ENCODE results near the gene RAD51B.

Gene RAD51B

GRCh38 chr14:68576496-68577244 is 757.1 kb downstream of the RAD51B start:
- Histone ChIP-seq H3K36me3 (no peaks in the 10 kb centered on the region; a peak in 1 of 22 replicates), H3K27ac (peak overlapping the region in 5 of 11 experiments; percentile 34 to 90 (median 65); a peak in 8 of 22 replicates), H3K27me3 (no peaks in the 10 kb centered on the region), H3K4me3 (no peak overlapping the region), H3K4me1 (peaks cover 14 to 92% (median 26%) of the 10 kb centered on the region in 10 experiments; a peak in 18 of 20 replicates), H4K20me1 (no peaks in the 10 kb centered on the region), H3K4me2 (peak overlapping the region in 7 of 11 experiments; percentile 29 to 81 (median 58); a peak in 11 of 22 replicates), H3K9me3 (replicated peaks in 1 of 11) (peaks cover 0 to 27% (median 15%) of the 10 kb centered on the region in 11 experiments; a peak in 19 of 22 replicates), H3K9ac (0 out of 22 replicates have a peak overlapping the region, but pooled peaks of 1 of the 11 experiments have one; percentile 17)
- no peak for TF ChIP-seq Cebpa-rat (IDR thresholded peaks at IDR 0.05)

- peaks cover 0 to 28% (median 15%) of the 10 kb centered on the region in 11 experiments; a peak in 19 of 22 replicates for H3K9me3 ChIP-seq (replicated peaks in 1 of 11)
- peaks cover 14 to 83% (median 26%) of the 10 kb centered on the region in 10 experiments; a peak in 18 of 20 replicates for H3K4me1 ChIP-seq
- no peaks in the 10 kb centered on the region for H4K20me1 ChIP-seq
- peak in 5 of 11 experiments; percentile 9 to 81 (median 69); a peak in 6 of 22 replicates for TF ChIP-seq Cebpa-rat (IDR thresholded peaks at IDR 0.05)
- no peaks in the 10 kb centered on the region for H3K27me3 ChIP-seq
- peak overlapping the region in 2 of 11 experiments; percentile 47 to 55; a peak in 3 of 22 replicates for H3K9ac ChIP-seq
- H3K4me2 ChIP-seq = peak overlapping the region in 4 of 11 experiments; percentile 22 to 81 (median 68); a peak in 7 of 22 replicates
- peak overlapping the region in 5 of 11 experiments; percentile 36 to 90 (median 65); a peak in 9 of 22 replicates for H3K27ac ChIP-seq
- no peak overlapping the region for H3K4me3 ChIP-seq
- no peaks in the 10 kb centered on the region; a peak in 1 of 22 replicates for H3K36me3 ChIP-seq
Observed at GRCh38 chr14:68577802-68578541, 758.4 kb downstream of the RAD51B start.

- no peaks in the 10 kb centered on the region; a peak in 1 of 22 replicates for H3K36me3 ChIP-seq
- peaks cover 0 to 28% (median 15%) of the 10 kb centered on the region in 11 experiments; a peak in 19 of 22 replicates for H3K9me3 ChIP-seq (replicated peaks in 1 of 11)
- H3K27ac ChIP-seq = peak overlapping the region in 5 of 11 experiments; percentile 36 to 90 (median 65); a peak in 7 of 22 replicates
- TF ChIP-seq Cebpa-rat (IDR thresholded peaks at IDR 0.05) = no peak
- H3K4me3 ChIP-seq = no peak overlapping the region
- H3K27me3 ChIP-seq = no peaks in the 10 kb centered on the region
- no peaks in the 10 kb centered on the region for H4K20me1 ChIP-seq
- H3K4me1 ChIP-seq = peaks cover 14 to 77% (median 26%) of the 10 kb centered on the region in 10 experiments; a peak in 18 of 20 replicates
- H3K4me2 ChIP-seq = peak overlapping the region in 3 of 11 experiments; percentile 62 to 81 (median 73); a peak in 6 of 22 replicates
- no peak overlapping the region; a peak in 1 of 22 replicates for H3K9ac ChIP-seq
Observed at GRCh38 chr14:68578597-68578996, 759.0 kb downstream of the RAD51B start.

- no peak for TF ChIP-seq Cebpa-rat (IDR thresholded peaks at IDR 0.05)
Observed at GRCh38 chr14:68580096-68580645, 760.6 kb downstream of the RAD51B start.

GRCh38 chr14:68580671-68581070 is 761.1 kb downstream of the RAD51B start:
- no peak overlapping the region for H3K4me3 ChIP-seq
- H3K4me1 ChIP-seq = peaks cover 7 to 60% (median 9%) of the 10 kb centered on the region in 10 experiments; a peak in 18 of 20 replicates
- H4K20me1 ChIP-seq = no peaks in the 10 kb centered on the region
- no peaks in the 10 kb centered on the region for H3K27me3 ChIP-seq
- H3K27ac ChIP-seq = peak overlapping the region in 4 of 11 experiments; percentile 44 to 90 (median 48); a peak in 7 of 22 replicates
- H3K36me3 ChIP-seq = no peaks in the 10 kb centered on the region; a peak in 1 of 22 replicates
- peak overlapping the region in 5 of 11 experiments; percentile 2 to 81 (median 61); a peak in 8 of 22 replicates for H3K4me2 ChIP-seq
- H3K9ac ChIP-seq = peak overlapping the region in 3 of 11 experiments; percentile 24 to 39 (median 31); a peak in 3 of 22 replicates
- no peak for TF ChIP-seq Cebpa-rat (IDR thresholded peaks at IDR 0.05)
- H3K9me3 ChIP-seq (replicated peaks in 1 of 11) = peaks cover 0 to 28% (median 15%) of the 10 kb centered on the region in 11 experiments; a peak in 19 of 22 replicates

More at GRCh38 chr14:68580096-68580645, 760.6 kb downstream of the RAD51B start:
- H3K36me3 ChIP-seq = no peaks in the 10 kb centered on the region; a peak in 1 of 22 replicates
- H3K4me2 ChIP-seq = peak overlapping the region in 5 of 11 experiments; percentile 2 to 81 (median 61); a peak in 8 of 22 replicates
- H3K9me3 ChIP-seq (replicated peaks in 1 of 11) = peaks cover 0 to 28% (median 15%) of the 10 kb centered on the region in 11 experiments; a peak in 19 of 22 replicates
- peaks cover 8 to 63% (median 13%) of the 10 kb centered on the region in 10 experiments; a peak in 18 of 20 replicates for H3K4me1 ChIP-seq
- H3K27ac ChIP-seq = peak overlapping the region in 5 of 11 experiments; percentile 7 to 90 (median 48); a peak in 7 of 22 replicates
- H4K20me1 ChIP-seq = no peaks in the 10 kb centered on the region
- peak overlapping the region in 3 of 11 experiments; percentile 24 to 56 (median 31); a peak in 4 of 22 replicates for H3K9ac ChIP-seq
- H3K4me3 ChIP-seq = no peak overlapping the region
- H3K27me3 ChIP-seq = no peaks in the 10 kb centered on the region

- H3K27ac ChIP-seq = no peak overlapping the region; a peak in 1 of 22 replicates
- 0 out of 22 replicates have a peak overlapping the region, but pooled peaks of 1 of the 11 experiments have one; percentile 15 for H3K9ac ChIP-seq
- peaks cover 0 to 46% (median 15%) of the 10 kb centered on the region in 10 experiments; a peak in 16 of 20 replicates for H3K4me1 ChIP-seq
- H3K4me2 ChIP-seq = no peak overlapping the region
- no peak for TF ChIP-seq Cebpa-rat (IDR thresholded peaks at IDR 0.05)
- H3K27me3 ChIP-seq = no peaks in the 10 kb centered on the region
- no peaks in the 10 kb centered on the region; a peak in 1 of 22 replicates for H3K36me3 ChIP-seq
- H3K4me3 ChIP-seq = no peak overlapping the region
- no peaks in the 10 kb centered on the region for H4K20me1 ChIP-seq
- H3K9me3 ChIP-seq (replicated peaks in 1 of 11) = peaks cover 0 to 11% (median 8%) of the 10 kb centered on the region in 11 experiments; a peak in 18 of 22 replicates
Observed at GRCh38 chr14:68583548-68584280, 764.1 kb downstream of the RAD51B start.

GRCh38 chr14:68584786-68585185 is 765.2 kb downstream of the RAD51B start:
- no peak for TF ChIP-seq Cebpa-rat (IDR thresholded peaks at IDR 0.05)

More at GRCh38 chr14:68584786-68585185, 765.2 kb downstream of the RAD51B start:
- H3K4me3 ChIP-seq = no peak overlapping the region
- peaks cover 11 to 46% (median 26%) of the 10 kb centered on the region in 10 experiments for H3K4me1 ChIP-seq
- H4K20me1 ChIP-seq = no peaks in the 10 kb centered on the region
- no peak overlapping the region for H3K4me2 ChIP-seq
- no peaks in the 10 kb centered on the region for H3K27me3 ChIP-seq
- H3K9ac ChIP-seq = no peak overlapping the region
- H3K27ac ChIP-seq = no peak overlapping the region
- no peaks in the 10 kb centered on the region; a peak in 1 of 22 replicates for H3K36me3 ChIP-seq
- peaks cover 0 to 15% (median 8%) of the 10 kb centered on the region in 11 experiments; a peak in 18 of 22 replicates for H3K9me3 ChIP-seq (replicated peaks in 1 of 11)
